Calu3 (cell line): ENCODE measurements around the gene PPY. TPM values are rescaled to one million over a fixed set of nuclear protein-coding genes. Genes with fewer than 3 reads are reported as not detected.

Experiments
- BruUV-seq: library from RNA; stranded (reverse); fragments of 400-500 nt; replicated peaks from 2 replicates; lab custom pipeline; 2021; lab: Mats Ljungman, UMichigan
- CTCF ChIA-PET: fragments of 300-600 bp; sonication (Branson Sonifier 250); formaldehyde crosslinking; loops from one replicate; lab custom pipeline; 2022; ENCODE audit warnings: antibody characterized with exemption; lab: Charles Lee
- DNase-seq: peaks from one replicate; pipeline ENCODE4 v3.0.0; 2022
- H3K27ac Mint-ChIP-seq: one replicate; pipeline ENCODE4 v1.8.0; 2022; ENCODE audit warnings: mixed read lengths; ENCODE audit not compliant: unreplicated experiment
- H3K27me3 Mint-ChIP-seq: one replicate; pipeline ENCODE4 v1.8.0; 2022; ENCODE audit warnings: mixed read lengths; ENCODE audit not compliant: unreplicated experiment
- H3K36me3 Mint-ChIP-seq: one replicate; pipeline ENCODE4 v1.8.0; 2022; ENCODE audit warnings: mild to moderate bottlenecking, moderate library complexity, mixed read lengths; ENCODE audit not compliant: insufficient read depth, unreplicated experiment
- H3K4me1 Mint-ChIP-seq: one replicate; pipeline ENCODE4 v1.8.0; 2022; ENCODE audit warnings: mild to moderate bottlenecking, low read depth, mixed read lengths; ENCODE audit not compliant: unreplicated experiment
- H3K4me3 Mint-ChIP-seq: one replicate; pipeline ENCODE4 v1.8.0; 2022; ENCODE audit warnings: mild to moderate bottlenecking, low read depth, moderate library complexity, mixed read lengths; ENCODE audit not compliant: unreplicated experiment
- H3K9me3 Mint-ChIP-seq: one replicate; pipeline ENCODE4 v1.8.0; 2022; ENCODE audit warnings: low read depth, mixed read lengths; ENCODE audit not compliant: unreplicated experiment
- intact Hi-C: fragments of 100-400 bp; cut with micrococcal nuclease; formaldehyde crosslinking; loops from one replicate; pipeline ENCODE4 v1.10.0; 2022; ENCODE audit not compliant: unreplicated experiment
- total RNA-seq: library from RNA; stranded (reverse); gene quantifications from 2 replicates; pipeline ENCODE4 v1.2.3, GENCODE V29; 2022
- TF ChIP-seq, protein P1 (sequence below): fragments of 200-600 bp; IDR thresholded peaks from one replicate; pipeline ENCODE4 v1.8.0; 2022; ENCODE audit warnings: antibody characterized with exemption; ENCODE audit not compliant: unreplicated experiment

PPY gene
- total RNA-seq, 1 experiment from 2014 or later = not detected

DNA sequence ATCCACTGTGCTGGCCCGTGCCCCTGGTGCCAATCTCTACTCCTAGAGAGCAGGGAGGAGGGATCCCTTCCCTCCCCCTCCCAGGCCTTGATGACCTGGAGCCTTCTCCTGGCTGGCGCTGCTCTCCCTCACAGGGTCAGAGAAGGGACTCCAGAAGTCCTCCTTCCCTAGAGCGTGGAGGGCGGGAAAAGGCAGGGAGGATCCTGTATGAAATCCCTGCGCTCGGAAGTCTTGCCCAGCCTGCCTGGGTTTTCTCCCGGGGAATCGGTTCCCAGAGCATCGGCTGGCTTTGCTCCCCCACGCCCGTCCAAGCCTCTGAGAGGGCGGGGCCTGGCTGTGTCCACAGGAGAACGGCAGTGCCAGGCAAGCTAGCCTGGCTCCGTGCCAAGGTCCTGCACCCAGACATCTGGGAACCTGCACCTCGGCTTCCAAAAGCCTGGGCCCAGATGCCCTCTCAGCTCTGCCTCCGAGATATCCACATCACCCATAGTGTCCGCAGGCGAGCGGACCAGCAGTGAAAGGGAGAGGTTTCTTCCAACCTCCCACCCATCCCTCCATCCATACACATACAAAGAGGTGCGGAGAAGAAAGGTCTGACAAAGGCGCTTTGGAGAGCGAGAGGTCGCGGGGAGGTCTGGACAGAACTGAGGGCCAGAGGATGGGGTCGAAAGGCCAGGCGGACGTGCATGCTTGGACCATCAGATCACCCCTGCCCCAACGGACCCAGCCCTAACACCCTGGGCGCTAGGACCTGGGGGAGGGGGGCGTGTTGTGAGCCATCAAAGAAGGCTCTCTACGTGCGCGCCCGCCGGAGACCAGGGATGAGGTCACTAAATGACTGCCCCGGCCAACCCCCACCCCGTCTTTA, 36.1 kb downstream of the PPY start:
- intact Hi-C loops = no loop called here
- Mint-ChIP-seq H3K4me3 (peak overlapping the region; percentile 50), H3K27ac (no peak overlapping the region), H3K4me1 (peaks cover 18% of the 10 kb centered on the region), H3K27me3 (peaks cover 86% of the 10 kb centered on the region), H3K36me3 (peaks cover 16% of the 10 kb centered on the region), H3K9me3 (no peaks in the 10 kb centered on the region)
- TF ChIP-seq, protein P1, sequence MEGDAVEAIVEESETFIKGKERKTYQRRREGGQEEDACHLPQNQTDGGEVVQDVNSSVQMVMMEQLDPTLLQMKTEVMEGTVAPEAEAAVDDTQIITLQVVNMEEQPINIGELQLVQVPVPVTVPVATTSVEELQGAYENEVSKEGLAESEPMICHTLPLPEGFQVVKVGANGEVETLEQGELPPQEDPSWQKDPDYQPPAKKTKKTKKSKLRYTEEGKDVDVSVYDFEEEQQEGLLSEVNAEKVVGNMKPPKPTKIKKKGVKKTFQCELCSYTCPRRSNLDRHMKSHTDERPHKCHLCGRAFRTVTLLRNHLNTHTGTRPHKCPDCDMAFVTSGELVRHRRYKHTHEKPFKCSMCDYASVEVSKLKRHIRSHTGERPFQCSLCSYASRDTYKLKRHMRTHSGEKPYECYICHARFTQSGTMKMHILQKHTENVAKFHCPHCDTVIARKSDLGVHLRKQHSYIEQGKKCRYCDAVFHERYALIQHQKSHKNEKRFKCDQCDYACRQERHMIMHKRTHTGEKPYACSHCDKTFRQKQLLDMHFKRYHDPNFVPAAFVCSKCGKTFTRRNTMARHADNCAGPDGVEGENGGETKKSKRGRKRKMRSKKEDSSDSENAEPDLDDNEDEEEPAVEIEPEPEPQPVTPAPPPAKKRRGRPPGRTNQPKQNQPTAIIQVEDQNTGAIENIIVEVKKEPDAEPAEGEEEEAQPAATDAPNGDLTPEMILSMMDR = no peak
- peak; percentile 59 for DNase-seq
- CTCF ChIA-PET = interaction anchor here (0.6 to 0.7 kb wide), 2 partner anchors 99 to 410 kb away, joined by 4 to 5 read pairs; no protein-coding TSS in a partner anchor
- BruUV-seq = no TSS peak

DNA sequence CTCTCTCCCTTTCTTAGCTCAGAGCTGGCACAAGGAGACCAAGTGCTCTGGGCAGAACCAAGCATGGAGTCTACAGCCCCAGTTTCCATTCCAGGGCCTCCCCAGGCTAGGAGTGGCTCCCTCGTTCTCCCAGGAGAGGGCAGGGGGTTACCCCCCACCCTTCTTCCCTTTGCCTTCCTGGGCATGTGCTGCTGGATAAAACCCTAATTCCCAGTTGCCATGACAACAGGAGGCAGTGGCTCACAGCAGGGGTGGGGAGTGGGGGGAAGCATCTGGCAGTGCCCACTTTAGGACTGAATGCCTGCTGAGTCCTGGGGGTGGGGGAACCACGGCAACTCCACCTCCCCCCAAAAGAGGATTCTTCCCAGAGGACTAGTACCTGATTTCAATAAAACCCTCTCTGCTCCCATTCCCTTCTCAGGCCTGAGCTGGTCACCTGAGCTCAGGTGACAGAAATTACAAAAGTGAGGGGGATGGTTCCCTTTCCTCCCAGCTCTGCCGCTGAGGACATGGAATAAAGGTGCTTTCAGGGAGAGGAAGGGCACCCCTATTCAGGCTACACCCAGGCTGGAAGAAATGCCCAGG, 36.8 kb downstream of the PPY start:
- no peaks in the 10 kb centered on the region for H3K9me3 Mint-ChIP-seq
- CTCF ChIA-PET = no interaction called here
- no peak overlapping the region for H3K27ac Mint-ChIP-seq
- H3K36me3 Mint-ChIP-seq = peaks cover 19% of the 10 kb centered on the region
- H3K4me1 Mint-ChIP-seq = peaks cover 25% of the 10 kb centered on the region
- TF ChIP-seq, protein P1 = no peak
- H3K4me3 Mint-ChIP-seq = no peak overlapping the region
- no TSS peak for BruUV-seq
- intact Hi-C loops = no loop called here
- no peak for DNase-seq
- H3K27me3 Mint-ChIP-seq = peaks cover 91% of the 10 kb centered on the region

DNA sequence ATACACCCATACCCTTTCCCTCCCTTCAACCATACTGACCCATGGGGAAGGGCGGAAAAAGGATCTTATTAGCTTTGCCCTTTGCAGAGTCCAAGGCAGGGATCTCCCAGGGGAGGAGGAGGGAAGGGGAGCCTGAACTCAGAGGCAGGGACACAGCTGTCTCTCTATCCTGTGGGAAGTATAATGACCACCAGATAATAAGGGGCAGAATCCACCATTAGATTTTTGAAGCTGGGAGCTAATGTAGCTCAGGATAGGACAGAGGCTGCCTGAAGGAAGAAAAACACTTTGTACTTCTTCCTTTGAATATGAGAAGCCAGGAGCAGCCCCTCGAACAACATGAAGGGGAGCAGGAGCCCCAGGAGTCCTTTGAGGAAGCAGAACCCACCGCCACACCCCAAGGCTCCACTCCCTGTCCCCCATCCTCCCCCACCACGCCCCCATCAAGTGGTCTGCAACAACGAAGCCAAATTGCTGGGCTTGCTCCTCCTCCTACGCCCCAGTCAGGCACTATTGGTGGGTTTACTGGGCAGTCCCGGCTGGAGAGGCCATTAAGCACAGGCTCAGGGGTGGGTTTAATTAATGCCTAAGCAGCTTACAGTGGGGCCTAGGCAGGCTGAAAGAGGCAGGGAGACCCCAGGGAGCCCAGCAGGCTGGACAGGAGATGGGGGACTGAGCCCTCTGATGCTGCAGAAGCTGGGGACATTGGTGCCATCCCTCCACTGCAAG, 40.3 kb downstream of the PPY start:
- TF ChIP-seq, protein P1 = no peak
- Mint-ChIP-seq H3K27me3 (peaks cover 77% of the 10 kb centered on the region), H3K36me3 (peaks cover 23% of the 10 kb centered on the region), H3K27ac (no peak overlapping the region), H3K4me3 (peak overlapping the region; percentile 75), H3K4me1 (peaks cover 32% of the 10 kb centered on the region), H3K9me3 (no peaks in the 10 kb centered on the region)
- intact Hi-C loops = no loop called here
- CTCF ChIA-PET = interaction anchor here (0.6 to 1.5 kb wide), 4 partner anchors 8 to 665 kb away, joined by 3 to 7 read pairs (median 4); no protein-coding TSS in a partner anchor
- no peak for DNase-seq
- BruUV-seq = no TSS peak
